ENCODE measurements around the gene KRT222.
A peak's percentile ranks its signal among the peaks of the same experiment; 100 is the strongest.

KRT222 gene

DNA sequence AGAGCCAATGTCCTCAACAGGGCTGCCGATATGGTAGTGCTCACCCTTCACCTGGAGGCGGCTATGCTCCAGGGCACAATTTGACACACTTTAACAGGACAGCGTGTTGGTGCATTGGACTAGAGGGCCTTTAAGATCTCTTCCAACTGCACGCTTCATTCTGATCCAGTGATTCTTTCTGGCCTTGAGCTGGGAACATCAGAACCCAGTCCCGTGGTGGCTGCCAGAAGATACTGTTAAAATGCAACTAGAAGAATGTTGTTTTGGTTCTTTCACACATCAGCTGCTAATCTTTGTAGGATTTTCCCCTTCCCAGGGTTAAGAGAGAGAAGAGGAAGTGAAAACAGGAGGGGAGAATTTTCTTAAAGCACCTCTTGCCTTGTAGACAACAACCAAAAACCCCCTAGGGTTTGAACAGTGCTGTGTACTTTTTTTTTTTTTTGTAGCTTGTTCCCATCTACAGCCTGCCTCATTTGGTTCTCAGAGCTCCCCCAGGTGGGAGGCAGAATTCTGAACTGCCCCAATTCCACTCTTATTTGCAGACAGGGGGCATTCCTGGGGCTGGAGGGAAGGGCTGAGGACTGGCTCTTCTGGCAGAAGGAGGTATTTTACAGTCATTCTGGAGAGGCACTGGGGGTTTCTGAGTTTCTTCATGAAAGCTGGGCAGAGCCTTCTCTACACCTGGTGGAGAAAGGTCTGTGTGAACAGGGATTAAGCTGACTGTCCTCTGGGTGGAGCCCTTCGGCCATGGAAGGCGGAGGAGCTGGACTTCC lies 49.7 kb downstream of the KRT222 start:
- DNase-seq (ENCODE audit: low read depth): peak; percentile 39

DNA sequence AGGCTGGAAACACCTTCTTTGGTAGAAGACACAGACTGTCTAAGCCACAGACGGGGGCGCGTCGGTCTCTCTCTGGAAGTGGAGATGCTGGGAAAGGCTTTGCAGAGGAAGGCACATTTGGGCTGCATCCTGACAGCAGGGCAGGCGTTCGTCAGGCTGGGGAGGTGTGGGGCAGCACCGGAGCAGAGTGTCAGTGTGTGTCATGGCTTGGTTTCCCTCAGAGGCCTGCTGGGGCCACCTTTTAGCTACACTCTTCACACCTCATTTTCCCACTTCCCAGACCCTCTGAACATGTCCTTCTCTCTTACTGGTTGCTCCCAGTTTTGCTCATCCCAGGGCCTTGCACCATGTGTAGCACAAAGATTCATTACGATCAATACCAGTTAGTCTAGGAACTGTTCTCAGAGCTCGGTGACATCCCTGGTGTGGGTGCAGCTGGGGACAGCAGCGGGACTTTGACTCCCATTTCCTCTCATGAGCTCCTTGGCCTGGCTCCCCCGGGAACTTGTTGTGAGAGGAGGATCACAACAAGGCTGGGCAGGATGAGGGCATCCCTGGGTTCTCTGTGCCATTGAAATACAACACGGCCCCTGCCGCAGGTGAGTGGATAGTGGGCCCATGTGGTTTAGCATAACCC lies 50.4 kb downstream of the KRT222 start:
- no peak for DNase-seq (ENCODE audit: low read depth)

DNA sequence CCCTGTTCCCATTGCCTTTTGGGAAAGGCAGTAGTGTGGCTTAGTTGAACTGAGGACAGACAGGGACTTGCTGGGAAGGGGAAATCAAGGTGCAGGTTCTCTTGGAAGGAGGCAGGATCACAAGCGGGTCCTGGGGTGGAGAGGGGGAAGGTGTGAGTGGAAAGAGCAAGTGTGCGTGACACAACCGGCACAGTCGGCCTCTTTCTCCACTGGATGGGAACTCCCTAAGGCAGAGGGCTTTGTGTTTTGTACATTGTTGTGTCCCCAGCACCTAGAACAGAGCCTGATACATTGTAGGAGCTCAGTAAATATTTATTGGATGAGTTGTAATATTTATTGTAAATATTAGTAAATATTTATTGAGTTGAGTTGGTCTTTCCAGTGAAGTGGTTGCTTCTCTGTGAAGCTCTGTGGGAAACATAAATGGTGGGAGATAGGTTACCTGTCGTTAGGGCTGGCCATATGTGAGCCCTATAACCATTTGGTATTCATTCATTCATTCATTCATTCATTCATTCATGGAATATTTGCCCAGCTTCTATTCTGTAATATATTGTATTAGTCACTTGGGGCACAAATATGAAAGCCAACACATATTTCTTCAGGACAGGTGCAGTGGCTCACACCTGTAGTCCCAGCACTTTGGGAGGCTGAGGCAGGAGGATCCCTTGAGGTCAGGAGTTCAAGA lies 51.4 kb downstream of the KRT222 start:
- no peak for DNase-seq (ENCODE audit: low read depth)

DNA sequence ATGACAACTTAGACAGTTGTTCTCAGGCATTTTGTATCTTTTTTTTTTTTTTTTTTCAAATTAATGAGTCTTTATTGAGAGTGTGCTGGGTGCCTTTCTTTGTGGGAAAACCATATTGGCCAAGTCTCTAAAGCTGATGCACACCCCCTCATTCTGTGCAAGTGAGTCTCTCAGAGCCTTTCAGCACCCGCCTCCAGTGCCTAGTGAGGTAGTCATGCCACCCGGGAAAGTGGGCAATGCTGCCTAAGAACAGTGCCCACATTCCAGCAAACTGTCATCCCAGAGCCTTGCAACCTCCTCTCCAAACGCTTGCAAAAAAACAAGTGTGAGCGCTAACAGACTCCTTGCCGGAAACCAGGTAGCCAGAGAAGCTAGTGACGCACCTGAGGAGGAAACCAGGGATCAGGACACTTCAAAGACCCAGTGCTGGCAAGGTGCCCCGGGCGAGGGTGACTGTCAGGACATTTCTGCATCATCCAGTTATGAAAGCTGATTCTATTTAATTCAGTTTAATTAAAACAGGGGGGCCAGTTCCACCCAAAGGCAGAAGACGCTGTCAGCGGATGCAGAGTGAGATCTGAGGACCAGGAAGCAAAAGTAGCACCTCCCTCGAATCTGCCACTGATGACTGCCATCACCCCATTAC lies 52.3 kb downstream of the KRT222 start:
- DNase-seq (ENCODE audit: low read depth): peak; percentile 86

DNA sequence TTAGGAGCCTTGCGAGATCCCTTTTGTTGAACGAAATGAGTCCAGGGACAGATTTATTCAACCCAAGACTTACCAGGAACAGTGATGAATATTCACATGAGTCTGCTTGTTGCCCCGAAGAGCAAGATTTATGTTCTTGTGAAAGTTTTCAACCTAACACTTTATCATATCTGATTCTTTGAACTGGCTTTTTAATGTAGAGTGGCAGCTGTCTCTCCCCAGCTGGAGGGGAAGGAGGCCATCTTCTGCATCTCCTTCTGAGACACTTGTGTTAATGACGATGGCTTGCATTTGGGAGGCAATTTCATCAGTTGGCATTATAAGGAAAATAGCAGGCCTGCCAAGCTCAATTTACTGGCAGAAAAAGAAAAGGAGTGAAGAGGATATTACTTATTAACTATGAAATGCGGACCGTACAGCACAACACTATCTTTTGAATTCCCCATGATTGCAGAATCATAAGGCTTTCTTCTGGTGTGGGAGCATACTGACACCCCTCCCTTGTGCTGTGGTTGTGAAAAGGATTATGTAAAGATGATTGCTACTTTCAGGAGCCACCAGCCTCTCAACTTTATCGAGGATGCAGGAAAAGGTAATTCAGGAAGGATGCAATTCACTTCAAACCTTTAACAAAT lies 53.0 kb downstream of the KRT222 start:
- DNase-seq (ENCODE audit: low read depth): no peak

DNA sequence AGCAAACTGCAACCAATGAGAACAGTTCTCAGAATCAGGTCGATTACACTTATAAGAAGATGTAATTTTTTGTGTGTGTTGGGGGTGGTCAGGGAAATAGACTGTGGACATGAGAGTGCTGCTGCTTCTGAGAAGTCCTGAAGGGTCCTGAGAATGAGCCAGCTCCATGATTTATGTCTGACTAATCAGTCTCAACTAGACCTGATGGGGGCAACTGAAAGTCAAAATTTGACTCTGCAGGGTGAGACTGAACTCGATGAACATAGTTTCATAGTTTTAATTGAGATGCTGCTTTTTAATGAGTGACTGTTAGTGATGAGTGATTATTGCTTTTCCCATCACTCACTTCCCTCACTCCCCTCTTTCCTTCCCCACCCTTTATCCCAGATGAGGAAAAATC lies 54.6 kb downstream of the KRT222 start:
- DNase-seq (ENCODE audit: low read depth): no peak

DNA sequence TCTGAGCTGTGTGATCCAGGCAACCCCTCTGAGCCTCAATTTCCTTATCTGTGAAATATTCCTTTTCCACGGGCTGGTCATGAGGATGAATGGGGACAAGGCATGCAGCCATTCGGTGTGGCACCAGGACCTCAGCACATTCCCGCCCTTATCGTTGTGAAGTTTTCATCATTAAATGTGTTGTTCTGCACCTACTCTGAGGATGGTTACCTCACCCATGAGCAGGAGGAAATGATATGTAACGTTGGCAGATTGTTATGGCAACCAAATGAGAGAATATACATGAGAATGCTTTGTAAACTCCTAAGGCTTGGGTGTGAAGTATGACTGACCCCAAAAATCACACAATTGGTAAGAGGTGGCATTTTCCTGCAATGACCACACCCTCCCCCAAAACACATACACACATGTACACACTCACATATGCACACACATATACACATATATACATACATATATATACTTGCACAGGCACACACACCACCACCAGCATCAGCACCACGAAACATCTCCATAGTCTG lies 56.9 kb downstream of the KRT222 start:
- DNase-seq (ENCODE audit: low read depth): peak; percentile 40

DNA sequence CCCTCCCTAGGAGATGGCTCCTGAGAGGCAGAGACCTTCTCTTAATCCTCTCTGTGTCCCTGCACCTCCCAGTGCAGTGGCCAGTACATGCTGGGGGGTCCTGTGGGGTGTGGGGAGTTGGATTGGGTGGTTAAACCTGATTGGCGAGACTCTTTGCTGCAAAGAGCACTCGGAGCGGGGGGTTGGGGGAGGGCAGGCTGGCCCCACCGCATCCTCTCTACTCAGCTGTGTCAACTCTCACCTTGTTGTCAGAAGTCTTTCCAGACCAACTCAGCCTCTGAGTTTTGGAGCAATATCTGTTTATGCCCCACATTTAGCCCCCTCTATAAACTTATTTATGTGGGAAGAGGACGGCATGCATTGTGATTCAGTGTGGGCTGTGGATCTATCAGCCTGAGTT lies 57.3 kb downstream of the KRT222 start:
- DNase-seq (ENCODE audit: low read depth): peak; percentile 45

DNA sequence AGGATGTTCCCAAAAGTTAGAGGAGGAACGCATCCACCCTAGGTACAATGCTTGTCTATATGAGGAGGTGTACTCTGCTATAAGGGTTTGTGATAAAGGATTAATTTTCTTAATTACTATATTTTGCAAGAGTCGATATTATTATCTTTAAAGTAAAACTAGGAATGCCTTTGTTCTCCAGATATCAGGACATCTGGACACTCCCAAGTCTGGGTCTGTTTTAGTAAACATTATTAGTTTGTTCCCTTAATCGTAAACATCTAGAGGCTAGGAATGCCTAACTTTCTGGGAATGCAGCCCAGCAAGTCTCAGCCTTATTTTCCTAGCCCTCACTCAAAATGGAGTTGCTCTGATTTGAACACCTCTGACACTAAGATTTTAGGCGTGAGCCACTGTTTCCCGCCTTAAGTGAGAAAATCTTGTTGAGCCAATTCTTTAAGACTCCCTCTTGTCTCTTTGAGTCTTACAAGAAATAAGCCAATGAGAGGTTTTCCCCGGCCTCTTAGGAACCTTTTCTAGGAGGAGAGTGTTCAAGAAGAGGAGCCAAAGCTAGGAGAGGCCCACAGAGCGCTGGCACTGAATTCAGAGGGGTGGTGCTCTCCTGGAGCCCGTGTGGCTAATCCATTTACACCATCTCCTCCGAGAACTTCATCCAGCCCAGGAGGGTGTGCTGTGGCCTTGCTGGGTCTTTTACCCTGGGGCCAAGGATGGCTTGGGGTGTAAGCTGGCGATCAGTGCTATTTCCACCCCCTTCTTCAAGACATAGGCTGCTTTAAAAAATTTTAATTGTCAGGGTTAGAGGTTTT lies 58.2 kb downstream of the KRT222 start:
- no peak for DNase-seq (ENCODE audit: low read depth)

DNA sequence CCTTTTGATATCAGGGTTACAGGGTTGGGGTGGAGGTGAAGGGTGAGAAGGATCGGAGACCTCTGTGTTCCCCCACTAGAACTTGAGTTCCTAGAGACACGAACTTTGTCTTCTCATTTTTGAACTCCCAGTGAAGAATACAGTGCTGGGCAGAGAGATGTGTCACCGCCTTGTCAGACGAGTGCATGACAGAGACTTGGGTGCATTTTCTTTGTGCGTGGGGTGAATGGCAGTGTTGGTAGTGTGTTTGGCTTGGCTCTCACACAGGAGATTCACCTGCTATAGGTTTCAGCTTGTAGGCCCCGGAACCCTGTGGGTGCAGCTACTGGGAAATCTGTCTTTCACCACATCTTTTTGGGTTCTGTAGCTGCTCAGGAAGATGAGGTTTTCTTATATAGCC lies 59.7 kb downstream of the KRT222 start:
- DNase-seq (ENCODE audit: low read depth): peak; percentile 39

All from T follicular helper cell (primary cell).